GM21529 (cell line): ENCODE results near the gene ZNRD2.

Source experiments
- ATAC-seq: cut with Tn5 transposase; IDR thresholded peaks from one replicate; pipeline ENCODE4 v1.9.1; 2021; ENCODE audit not compliant: unreplicated experiment

Gene ZNRD2

DNA sequence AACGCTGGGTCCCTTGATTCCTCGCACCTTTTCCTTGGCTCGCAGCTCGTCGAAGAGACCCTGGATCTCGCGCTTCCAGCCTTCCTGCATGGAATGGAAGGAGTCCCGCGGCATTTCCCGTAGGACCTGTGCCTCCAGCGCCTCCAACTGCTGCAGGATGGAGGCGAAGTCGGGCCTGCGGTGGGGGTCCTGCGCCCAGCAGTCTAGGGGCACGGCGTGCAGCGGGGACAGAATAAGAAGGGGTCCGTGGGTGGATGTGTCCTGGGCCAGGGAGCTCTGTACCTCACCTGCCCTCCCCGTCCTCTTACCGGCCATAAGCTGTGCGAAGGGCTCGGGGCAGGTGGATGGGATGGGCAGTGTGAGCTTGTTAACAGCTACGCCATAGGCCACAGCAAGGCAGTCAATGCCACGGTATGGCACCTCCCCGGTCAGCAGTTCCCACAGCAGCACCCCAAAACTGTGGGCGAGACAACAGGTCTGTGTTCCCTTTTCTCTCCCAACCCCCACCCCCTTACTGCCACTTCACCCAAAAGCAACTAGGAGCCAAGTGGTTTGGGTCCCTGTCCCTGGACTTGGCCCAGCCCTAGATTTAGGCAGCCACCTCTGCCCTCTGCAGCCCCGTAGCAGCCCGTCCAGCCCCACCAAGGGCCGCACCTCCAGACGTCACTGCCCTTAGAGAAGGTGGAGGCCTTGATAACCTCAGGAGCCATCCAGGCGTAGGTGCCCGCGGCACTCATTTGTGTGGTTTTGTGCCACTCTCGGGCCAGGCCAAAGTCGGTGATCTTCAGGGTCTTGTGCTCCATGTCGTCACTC, 37.5 kb downstream of the ZNRD2 start:
- no peak for ATAC-seq

DNA sequence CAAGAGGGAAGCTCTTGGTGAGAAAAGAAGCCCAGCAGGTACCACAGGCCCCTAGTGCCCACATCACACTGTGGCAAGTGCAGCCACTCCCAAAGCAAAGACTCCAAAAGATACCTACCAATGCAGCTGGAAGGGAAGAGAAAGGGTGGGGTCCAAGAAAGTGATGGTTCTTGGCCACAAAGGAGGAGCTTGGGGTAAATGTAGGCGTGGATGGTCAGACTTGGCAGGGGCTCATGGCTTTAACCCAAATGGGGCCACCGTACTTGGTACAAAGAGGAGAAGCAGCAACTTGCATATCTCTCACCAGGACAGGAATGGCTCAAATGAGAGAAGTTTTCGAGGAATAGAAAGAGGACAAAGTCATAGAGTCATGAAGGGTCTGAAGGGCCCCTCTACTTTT, 39.0 kb downstream of the ZNRD2 start:
- ATAC-seq: no peak

DNA sequence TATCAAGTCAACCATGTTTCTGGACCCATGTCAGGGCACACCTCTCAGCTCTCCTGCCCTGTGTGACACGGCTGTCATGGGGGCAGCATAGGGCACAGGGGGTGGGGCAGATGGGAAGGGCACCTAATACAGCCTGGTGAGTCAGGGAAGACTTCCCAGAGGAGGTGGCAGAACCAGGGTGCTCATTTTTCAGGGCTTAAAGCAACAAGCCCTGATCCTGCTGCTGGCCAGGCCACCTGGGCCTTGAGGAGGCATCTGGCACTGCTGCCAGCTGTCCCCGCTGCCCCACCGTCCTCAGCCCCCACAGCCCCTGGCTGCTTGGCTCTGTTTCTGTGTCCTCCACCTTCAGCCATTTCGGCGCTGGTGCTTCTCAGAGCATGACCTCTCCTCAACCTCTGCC, 39.4 kb downstream of the ZNRD2 start:
- ATAC-seq: no peak

DNA sequence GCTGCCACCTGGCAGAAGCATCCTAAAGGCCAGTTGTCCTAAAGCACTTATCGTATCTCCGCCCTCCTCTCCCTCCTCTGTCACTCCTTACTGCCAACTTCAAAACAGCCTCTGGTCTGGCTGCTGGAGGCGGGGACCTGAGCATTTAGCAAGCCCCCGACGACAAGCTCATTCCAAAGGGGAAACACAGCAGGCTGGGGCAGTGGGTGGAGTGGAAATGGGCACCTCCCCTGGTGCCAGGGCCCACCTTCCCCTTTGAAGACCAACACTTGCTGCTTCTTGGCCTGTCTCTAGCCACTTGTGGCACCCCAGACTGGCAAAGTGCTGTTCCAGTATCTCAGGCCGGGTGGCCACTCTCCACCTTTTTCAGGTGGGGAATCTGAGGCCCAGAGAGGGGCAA, 40.1 kb downstream of the ZNRD2 start:
- no peak for ATAC-seq

DNA sequence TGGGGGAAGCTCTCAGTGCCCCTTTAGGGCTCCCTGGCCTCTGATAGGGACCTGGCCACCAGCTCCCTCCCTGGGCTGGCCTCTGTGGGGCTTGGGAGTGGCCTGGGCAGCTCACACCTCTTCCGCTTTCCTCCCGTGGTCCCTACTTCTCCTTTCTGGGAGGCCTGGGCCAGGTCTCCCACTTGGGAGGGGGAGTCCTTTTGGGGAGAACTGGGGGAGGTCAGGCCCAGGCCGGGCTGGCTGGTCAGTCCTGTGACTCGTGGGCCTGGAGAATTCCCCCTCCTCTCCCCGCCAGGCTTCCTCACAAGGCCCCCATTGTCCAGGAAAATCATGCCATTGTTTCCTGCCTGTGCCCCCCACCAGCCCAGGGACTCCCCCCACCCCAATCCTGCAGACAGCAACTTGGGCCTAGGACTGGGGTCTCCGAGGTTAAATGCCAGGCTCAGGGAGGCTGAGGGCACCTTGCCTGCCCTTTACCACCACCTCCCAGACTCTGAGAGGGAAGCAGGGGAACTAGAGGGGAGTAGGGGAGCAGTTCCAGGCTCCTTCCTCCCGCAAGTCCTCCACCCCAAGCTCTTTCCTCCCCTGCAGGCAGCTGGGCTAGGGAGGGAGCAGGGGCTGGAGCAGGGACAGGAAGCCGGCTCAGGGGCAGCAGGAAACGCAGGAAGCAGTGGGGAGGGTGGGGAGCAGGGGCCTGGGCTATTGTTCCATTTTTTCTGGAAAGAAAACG, 40.9 kb downstream of the ZNRD2 start:
- ATAC-seq: no peak

DNA sequence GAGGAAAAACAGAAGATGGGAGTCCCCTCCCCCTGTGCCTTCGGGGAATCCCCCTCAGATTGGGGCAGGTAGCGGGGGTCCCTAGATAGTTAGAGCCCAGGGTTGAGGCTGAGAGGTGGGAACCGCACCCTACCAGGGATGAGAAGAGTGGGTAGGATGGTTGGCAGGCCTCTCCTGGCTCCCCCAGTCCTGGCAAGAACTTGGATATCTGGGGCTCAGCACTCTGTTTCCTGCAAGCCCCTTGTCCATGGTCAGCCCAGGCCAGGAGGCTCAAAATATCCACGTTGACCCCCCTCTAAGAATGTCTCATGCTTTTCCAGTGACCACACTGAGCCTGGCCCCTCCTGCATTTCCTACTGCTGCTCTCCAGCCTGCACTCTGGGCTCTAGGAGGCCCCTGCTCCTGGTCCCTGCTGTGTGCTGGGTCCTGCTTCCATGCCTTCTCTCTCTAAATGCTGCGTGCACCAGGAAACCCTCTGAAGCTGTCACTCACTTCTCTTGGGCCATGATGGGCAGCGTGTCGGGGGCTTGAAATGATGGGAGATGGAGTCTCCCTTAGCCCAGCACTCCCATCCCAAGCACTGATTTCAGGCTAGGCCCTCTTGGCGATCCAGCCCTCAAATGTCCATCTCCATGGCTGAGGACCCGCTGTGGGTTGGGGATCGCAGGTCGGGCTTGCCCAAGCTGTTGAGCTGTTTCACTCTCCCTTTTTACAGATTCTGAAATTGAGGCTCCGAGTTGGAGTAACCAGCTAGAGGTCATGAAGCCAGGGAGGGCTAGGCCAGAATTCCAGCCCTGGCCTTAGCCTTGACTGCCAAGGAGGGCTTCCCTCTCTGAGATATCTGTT, 41.7 kb downstream of the ZNRD2 start:
- ATAC-seq: no peak

DNA sequence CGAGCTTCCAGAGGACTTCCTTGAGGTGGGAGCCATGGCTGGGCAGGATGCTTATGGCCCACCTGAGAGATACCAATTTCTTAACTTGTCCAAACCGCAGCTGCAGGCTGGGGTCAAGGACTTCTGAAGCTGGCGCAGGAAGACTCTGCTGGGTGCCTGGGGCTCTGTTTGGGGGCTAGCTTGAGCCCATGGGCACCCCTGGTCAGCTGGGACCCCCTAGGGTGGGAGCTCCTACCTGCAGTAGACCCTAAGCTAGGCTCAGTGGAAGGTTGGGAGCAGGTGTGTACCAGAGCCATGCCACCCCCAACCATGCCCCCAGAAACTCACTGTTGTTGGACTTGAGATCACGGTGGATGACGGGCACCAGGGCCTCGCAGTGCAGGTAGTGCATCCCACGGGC, 42.4 kb downstream of the ZNRD2 start:
- ATAC-seq: no peak

DNA sequence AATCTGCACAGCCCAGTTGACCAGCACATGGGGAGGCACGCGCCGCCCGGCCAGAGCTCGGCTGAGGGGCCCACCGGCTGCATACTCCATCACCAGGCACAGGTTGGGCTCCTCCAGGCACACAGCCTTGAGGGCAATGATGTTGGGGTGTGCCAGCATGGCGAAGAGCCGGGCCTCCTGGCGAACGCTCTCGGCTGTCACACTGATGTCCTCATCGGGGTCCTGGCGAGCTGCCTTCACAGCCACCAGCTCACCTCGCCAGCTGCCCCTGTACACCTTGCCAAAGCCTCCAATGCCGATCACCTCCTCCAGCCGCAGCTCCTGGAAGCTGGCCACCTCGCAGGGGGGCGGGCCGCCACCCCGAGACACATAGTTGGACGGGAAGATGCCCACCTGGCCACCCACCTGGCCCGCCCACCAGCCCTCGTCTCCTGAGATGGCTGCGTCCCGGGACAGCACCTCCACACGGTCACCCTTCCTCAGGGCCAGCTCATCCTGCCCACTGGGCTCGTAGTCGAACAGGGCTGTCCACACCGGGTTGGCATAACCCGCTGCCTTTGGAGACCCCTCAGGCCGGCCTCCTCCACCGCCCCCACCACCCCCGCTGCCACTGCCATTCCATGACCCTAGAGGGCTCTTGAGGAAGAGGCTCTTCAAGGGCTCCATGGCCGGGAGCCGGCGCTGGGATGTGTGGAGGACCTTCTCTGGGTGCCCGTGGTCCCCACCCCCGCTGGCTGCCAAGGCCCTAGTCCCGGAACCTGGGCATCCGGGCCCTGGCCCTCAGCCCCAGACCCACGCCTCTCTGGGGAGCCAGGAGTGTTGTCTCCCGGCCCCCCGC, 43.0 kb downstream of the ZNRD2 start:
- no peak for ATAC-seq

DNA sequence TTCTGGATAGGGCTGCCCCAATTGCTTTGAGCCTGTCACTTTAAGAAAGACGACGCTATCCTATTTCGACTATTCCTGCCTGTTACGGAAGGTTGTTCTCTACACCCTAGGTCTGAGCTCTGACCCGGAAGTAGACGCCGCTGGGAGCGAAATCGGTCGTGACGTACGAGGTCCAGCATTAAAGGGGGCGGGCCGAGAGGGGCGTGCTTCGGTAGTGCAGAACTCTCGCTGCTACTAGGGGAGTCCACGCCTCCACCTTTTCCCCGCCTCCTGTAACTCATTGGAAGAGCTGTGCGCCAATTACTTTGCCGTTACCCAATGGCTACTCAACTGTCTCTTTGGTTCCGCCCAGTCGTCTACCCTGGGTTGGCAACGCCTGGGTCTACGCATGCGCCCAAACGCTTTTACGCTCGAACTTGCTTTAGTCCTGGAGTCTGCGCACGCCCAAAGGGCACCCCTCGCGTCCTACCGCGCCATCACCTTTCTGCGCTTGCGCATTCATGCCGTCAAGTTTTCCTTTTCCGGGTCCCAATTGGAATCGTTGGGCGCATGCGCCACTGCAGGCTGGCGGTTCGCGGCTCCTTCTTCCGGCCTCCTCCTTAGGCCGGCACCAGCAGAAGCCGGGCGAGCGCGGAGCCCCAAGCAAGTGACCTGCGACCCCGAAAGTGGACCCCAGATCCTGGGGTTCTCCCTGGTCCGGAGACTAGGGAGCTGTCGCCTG, 45.1 kb downstream of the ZNRD2 start, which contains the start of gene PCNX3:
Gene PCNX3 (plus strand): TSS at position 548 of the 721 bp plus-strand sequence. CDS start 536 bp downstream, outside the sequence.
- peak; percentile 80 for ATAC-seq

DNA sequence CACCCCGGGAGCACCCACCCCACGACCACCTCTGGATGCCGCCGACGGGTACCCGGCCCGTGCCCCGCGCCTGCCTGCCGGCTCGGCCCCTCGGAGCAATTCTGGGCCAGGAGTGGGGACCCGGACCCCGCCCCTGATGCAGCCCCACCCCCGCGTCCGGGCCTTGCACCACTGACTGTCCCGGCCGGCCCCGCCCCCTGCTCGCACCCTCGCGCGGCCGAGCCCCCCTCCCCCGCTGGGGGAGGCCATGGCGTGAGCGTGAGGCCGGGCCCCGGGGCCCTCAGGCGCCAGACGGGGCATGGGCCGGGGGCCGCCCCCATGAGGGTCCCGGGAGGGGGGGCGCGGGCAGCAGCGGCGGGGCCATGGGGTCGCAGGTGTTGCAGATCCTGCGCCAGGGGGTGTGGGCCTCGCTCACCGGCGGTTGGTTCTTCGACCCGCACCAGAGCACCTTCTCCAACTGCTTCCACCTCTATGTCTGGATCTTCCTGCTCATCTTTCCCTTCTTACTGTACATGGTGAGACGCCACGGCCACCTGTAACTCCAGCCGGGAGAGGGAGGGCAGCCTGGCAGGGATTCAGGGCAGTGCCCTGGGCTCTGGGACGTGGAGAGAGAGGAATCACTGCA, 45.8 kb downstream of the ZNRD2 start:
- ATAC-seq: peak; percentile 1

DNA sequence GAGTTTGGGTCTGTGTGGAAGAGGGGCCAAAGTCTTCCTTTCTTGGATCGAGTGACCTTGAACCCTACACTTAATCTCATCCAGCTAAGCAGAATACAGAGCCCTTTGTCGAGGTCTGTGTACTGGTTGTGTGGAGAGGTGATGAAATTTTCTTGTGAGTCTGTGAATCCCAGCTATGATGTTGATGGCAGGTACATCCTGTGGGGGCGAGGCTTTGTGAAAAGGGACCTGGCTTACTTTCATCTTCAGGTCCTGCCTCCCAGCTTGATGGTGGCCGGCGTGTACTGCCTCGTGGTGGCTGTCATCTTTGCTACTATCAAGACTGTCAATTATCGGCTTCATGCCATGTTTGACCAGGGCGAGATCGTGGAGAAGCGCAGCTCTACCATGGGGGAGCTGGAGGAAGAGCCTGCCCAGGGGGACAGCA, 46.3 kb downstream of the ZNRD2 start:
- no peak for ATAC-seq

DNA sequence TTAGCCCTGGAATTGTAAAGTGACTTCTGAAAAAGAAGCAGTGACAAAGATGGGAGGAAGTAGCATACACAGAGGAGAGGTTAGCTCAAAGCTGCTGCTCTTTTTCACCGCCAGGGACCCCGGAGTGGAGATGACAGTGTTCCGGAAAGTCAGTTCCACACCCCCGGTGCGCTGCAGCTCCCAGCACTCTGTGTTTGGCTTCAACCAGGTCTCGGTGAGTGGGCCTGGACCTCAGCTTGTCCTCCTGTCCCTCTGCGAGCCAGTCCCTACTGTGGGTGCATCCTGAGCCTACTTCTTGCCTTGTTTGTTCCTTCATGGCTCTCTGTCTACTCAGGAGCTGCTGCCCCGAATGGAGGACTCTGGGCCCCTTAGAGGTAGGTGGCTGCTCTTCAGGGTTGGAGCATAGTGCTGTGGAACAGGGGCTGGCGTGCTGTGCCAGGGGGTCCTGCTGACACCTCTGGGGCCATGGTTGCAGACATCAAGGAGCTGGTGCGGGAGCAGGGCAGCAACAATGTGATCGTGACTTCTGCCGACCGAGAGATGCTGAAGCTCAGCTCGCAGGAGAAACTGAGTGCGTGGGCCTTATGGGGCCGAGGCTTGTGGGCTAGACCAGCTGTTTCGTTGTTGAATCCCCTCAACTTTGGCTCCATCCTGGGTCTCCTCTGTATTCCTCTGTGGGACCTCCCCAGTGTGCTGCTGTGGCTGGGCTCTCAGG, 47.0 kb downstream of the ZNRD2 start:
- ATAC-seq: no peak

DNA sequence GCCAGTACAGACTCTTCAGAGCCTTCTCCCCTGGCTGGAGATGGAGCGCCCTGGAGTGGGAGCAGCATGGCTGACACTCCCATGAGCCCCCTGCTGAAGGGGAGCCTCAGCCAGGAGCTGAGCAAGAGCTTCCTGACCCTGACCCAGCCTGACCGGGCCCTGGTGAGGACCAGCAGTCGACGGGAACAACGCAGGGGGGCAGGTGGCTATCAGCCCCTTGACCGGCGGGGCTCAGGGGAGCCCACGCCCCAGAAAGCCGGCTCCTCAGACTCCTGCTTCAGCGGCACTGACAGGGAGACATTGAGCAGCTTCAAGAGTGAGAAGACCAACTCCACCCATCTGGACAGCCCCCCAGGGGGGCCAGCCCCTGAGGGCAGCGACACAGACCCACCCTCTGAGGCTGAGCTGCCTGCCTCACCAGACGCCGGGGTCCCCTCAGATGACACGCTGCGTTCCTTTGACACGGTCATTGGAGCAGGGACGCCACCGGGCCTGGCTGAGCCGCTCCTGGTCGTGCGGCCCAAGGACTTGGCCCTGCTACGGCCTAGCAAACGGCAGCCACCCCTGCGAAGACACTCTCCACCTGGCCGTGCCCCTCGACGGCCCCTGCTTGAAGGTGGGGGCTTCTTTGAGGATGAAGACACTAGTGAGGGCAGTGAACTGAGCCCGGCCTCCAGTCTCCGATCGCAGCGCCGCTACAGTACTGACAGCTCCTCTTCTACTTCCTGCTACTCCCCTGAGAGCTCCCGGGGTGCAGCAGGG, 47.9 kb downstream of the ZNRD2 start:
- ATAC-seq: no peak

DNA sequence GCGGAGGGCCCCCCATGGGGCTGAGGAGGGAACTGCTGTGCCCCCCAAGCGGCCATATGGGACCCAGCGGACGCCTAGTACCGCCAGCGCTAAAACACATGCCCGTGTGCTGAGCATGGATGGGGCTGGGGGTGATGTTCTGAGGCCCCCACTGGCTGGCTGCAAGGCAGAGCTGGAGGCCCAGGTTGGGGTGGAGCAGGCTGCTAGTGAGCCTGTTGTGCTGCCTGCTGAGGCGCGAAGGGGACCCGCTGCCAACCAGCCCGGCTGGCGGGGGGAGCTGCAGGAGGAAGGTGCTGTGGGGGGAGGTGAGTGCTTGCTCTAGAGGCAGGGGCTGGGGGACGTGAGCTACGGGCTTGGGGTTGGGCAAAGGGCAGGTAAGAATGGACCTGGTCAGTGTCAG, 48.5 kb downstream of the ZNRD2 start:
- ATAC-seq: no peak

DNA sequence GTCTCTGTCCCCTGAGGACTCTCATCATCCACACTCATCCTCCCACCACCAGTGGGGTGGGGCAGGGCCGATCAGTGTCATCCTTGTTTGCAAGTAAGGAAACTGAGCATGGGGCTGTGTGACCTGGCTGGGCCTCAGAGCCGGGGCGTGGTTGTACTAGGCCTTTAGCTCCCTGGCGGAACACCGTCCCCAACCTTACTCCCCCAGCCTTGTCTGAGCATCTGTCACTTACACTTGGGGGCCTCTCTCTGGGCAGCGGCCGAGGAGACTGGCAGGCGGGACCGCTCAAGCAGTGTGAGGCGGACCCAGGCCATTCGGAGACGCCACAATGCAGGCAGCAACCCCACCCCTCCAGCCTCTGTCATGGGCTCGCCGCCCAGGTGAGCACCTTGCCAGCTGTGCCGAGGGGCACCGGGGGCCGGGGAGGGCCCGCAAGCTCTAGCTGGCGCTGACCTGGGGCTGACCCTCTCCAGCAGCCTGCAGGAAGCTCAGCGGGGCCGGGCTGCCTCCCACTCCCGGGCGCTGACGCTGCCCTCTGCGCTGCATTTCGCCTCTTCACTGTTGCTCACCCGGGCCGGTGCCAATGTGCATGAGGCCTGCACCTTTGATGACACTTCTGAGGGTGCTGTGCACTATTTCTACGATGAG, 49.1 kb downstream of the ZNRD2 start:
- ATAC-seq: no peak

DNA sequence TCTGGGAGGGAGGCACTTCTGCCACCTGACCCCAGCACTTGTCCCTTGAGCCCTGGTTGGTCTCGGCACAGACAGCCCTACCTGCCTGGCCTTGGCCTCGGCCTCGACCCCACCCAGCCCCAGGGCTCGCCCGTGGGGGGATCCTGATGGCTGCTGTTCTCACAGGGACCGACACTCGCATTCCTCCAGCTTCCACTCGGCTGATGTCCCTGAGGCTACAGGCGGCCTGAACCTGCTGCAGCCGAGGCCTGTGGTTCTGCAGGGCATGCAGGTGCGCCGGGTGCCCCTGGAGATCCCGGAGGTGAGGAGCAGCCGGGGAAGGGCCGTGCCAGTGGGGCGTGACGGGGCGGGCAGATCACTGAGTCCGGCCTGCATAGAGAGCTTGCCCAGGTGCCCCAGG, 50.4 kb downstream of the ZNRD2 start:
- no peak for ATAC-seq

DNA sequence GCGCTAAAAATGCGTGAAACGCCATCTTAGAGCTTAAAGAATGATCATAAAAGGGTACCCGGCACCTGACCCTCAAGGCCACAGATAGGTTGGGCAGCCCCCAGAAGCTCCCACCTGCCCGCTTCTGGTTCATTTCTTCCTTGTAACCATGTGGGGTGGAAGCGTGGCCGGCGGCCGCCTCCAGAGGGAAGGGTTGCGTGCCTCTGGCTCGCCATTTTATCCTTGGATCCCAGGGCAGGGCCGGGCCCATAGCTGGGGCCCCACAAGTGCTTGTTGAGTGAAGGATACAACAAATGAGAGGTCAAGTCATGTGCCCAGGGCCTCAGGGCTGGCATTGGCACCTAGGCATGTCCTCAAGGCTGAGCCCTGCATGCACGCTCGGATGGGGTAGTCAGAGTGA, 51.2 kb downstream of the ZNRD2 start:
- ATAC-seq: no peak
